HepG2 (cell line): ENCODE data around the gene NUDT22. TPM values are rescaled to one million over a fixed set of nuclear protein-coding genes. Genes with fewer than 3 reads are reported as not detected.

Experiments used
- ATAC-seq: fragments of 200-7000 bp; cut with Tn5 transposase; 3 replicates; pipeline ENCODE4 v1.9.1; 2020; ENCODE audit warnings: mild to moderate bottlenecking, moderate library complexity
- BruUV-seq: library from RNA; stranded (reverse); fragments of 400-500 nt; replicated peaks from 2 replicates; lab custom pipeline; 2021; lab: Mats Ljungman, UMichigan
- CTCF ChIA-PET: fragments of 300-600 bp; formaldehyde crosslinking; extraction: SDS; loops from one replicate; lab custom pipeline; 2021; ENCODE audit warnings: low total read pairs, inconsistent platforms, low intra/inter-chr PET ratio; lab: Yijun Ruan, JAX
- POLR2A ChIA-PET: fragments of 350-600 bp; sonication (Branson Sonifier 250); formaldehyde crosslinking; loops from one replicate; lab custom pipeline; 2020; ENCODE audit warnings: antibody characterized with exemption, inconsistent platforms; lab: Yijun Ruan, JAX
- DNase-seq: peaks from one replicate; pipeline ENCODE4 v3.0.0-alpha.2; 2015; ENCODE audit warnings: low spot score
- FAIRE-seq: peaks from 3 replicates; lab custom pipeline; 2011; peaks lifted over from hg19 to GRCh38; lab: Jason Lieb, UNC
- H2AFZ ChIP-seq: one replicate; pipeline ENCODE4 v1.6.1; 2011; ENCODE audit warnings: low read length, inconsistent platforms
- H3K27ac ChIP-seq: fragments of 300-600 bp; 3 replicates; pipeline ENCODE4 v1.8.0; 2011; ENCODE audit warnings: mixed run types, mild to moderate bottlenecking, mixed read lengths, low read length, inconsistent platforms; ENCODE audit not compliant: insufficient read depth; ENCODE audit errors: extremely low read length
- H3K27me3 ChIP-seq, 2 experiments: fragments of 200-600 bp in 1 of 2; 2 replicates in 1 of 2; 3 replicates in 1 of 2; pipeline versions ENCODE4 v1.6.0 to v1.8.0; 2011; ENCODE audit warnings: low read length in 2 of 2, mild to moderate bottlenecking in 2 of 2, moderate library complexity in 2 of 2, inconsistent platforms in 1 of 2; ENCODE audit not compliant: insufficient read depth in 2 of 2, control insufficient read depth in 1 of 2
- H3K36me3 ChIP-seq, 2 experiments: fragments of 200-600 bp in 1 of 2; replicated peaks in 1 of 2; 2 replicates in 1 of 2; 3 replicates in 1 of 2; pipeline versions ENCODE4 v1.5.1 to v1.8.0; 2011; ENCODE audit warnings: low read length in 2 of 2, inconsistent platforms in 1 of 2; ENCODE audit not compliant: insufficient read depth in 2 of 2, control insufficient read depth in 1 of 2
- H3K4me1 ChIP-seq: 2 replicates; pipeline ENCODE4 v1.5.1; 2012; ENCODE audit warnings: low read length, inconsistent platforms; ENCODE audit not compliant: insufficient read depth
- H3K4me2 ChIP-seq: 2 replicates; pipeline ENCODE4 v1.6.0; 2011; ENCODE audit warnings: low read depth, low read length, inconsistent platforms
- H3K4me3 ChIP-seq, 3 experiments: fragments of 200-600 bp in 1 of 3; sonication (generic), shearing (Covaris generic) in 1 of 3; replicated peaks in 1 of 3; 2 replicates each; pipeline ENCODE4 v1.5.1; 2011 to 2016; ENCODE audit warnings: low read length in 3 of 3, inconsistent platforms in 2 of 3, low read depth in 2 of 3, mild to moderate bottlenecking in 2 of 3, control low read depth in 1 of 3, mixed read lengths in 1 of 3; ENCODE audit not compliant: insufficient read depth in 1 of 3
- H3K79me2 ChIP-seq: one replicate; pipeline ENCODE4 v1.6.1; 2011; ENCODE audit warnings: low read length, inconsistent platforms; ENCODE audit not compliant: insufficient read depth
- H3K9ac ChIP-seq: 2 replicates; pipeline ENCODE4 v1.6.0; 2011; ENCODE audit warnings: mild to moderate bottlenecking, low read depth, low read length, inconsistent platforms; ENCODE audit not compliant: insufficient read depth
- H3K9me3 ChIP-seq: 2 replicates; pipeline ENCODE4 v1.5.1; 2012; ENCODE audit warnings: mild to moderate bottlenecking, low read length
- H4K20me1 ChIP-seq: 2 replicates; pipeline ENCODE4 v1.6.0; 2011; ENCODE audit warnings: inconsistent platforms, mild to moderate bottlenecking, low read length, moderate library complexity; ENCODE audit not compliant: insufficient read depth
- AGO2 ChIP-seq: fragments of 200-400 bp; formaldehyde crosslinking; optimal IDR thresholded peaks from 2 replicates; pipeline ENCODE3; 2017; ENCODE audit warnings: mild to moderate bottlenecking, low read depth, low read length, moderate library complexity
- ARNTL ChIP-seq: sonication (generic); formaldehyde crosslinking; IDR thresholded peaks from 2 replicates; pipeline ENCODE4 v1.4.0; 2020; ENCODE audit warnings: mild to moderate bottlenecking, missing genetic modification reagents
- FOXM1 ChIP-seq: sonication (generic); formaldehyde crosslinking; IDR thresholded peaks from 2 replicates; pipeline ENCODE4 v1.5.0; 2020; ENCODE audit warnings: missing genetic modification reagents
- FOXP1 ChIP-seq, 2 experiments: fragments of 450-650 bp in 1 of 2; IDR thresholded peaks; 2 replicates each; pipeline ENCODE4 v1.6.1; 2017 to 2018; ENCODE audit warnings: antibody characterized with exemption in 1 of 2
- MYNN ChIP-seq: sonication (generic); formaldehyde crosslinking; IDR thresholded peaks from 2 replicates; pipeline ENCODE4 v1.4.0; 2020; ENCODE audit warnings: mild to moderate bottlenecking, low read depth, missing genetic modification reagents
- MZF1 ChIP-seq: sonication (generic); formaldehyde crosslinking; IDR thresholded peaks from 2 replicates; pipeline ENCODE4 v1.8.1; 2023; ENCODE audit warnings: mild to moderate bottlenecking, missing genetic modification reagents, borderline replicate concordance
- NFKB2 ChIP-seq: sonication (generic); formaldehyde crosslinking; IDR thresholded peaks from 2 replicates; pipeline ENCODE4 v1.4.0; 2020; ENCODE audit warnings: missing genetic modification reagents, borderline replicate concordance
- POLR2AphosphoS5 ChIP-seq: IDR thresholded peaks from 2 replicates; pipeline ENCODE4 v1.6.1; 2012; ENCODE audit warnings: low read depth, low read length
- RBM22 ChIP-seq: fragments of 200-400 bp; formaldehyde crosslinking; optimal IDR thresholded peaks from 2 replicates; pipeline ENCODE3; 2017; ENCODE audit warnings: mild to moderate bottlenecking, low read length, moderate library complexity
- ZNF33A ChIP-seq: sonication (generic); formaldehyde crosslinking; IDR thresholded peaks from 2 replicates; pipeline ENCODE4 v1.5.1; 2020; ENCODE audit warnings: missing genetic modification reagents, mild to moderate bottlenecking, moderate library complexity, borderline replicate concordance
- ZNF446 ChIP-seq: sonication (generic); formaldehyde crosslinking; IDR thresholded peaks from 2 replicates; pipeline ENCODE4 v1.5.0; 2020; ENCODE audit warnings: mild to moderate bottlenecking, missing genetic modification reagents
- ZNF468 ChIP-seq: sonication (generic); formaldehyde crosslinking; IDR thresholded peaks from 2 replicates; pipeline ENCODE4 v1.8.0; 2022; ENCODE audit warnings: mild to moderate bottlenecking, moderate library complexity, missing genetic modification reagents
- ZSCAN25 ChIP-seq: sonication (generic); formaldehyde crosslinking; IDR thresholded peaks from 2 replicates; pipeline ENCODE4 v1.8.0; 2022; ENCODE audit warnings: mild to moderate bottlenecking, missing genetic modification reagents
- WGBS: methylation state at CpG from one replicate; pipeline ENCODE4 v1.1.6; 2017; ENCODE audit warnings: low lambda C conversion rate; 5-methylcytosine and 5-hydroxymethylcytosine counted together
- in situ Hi-C: cut with HindIII; loops from 2 replicates; pipeline ENCODE4 v1.10.0; 2017; ENCODE audit warnings: low pct_unique_long_range_greater_than_20kb; ENCODE audit not compliant: extremely low pct_ligation_motif_present
- intact Hi-C: fragments of 100-400 bp; cut with micrococcal nuclease; formaldehyde crosslinking; loops from one replicate; pipeline ENCODE4 v1.10.0; 2022; ENCODE audit not compliant: unreplicated experiment
- polyA plus RNA-seq, 8 experiments: library from polyadenylated mRNA; depleted of rRNA in 3 of 8; stranded (reverse) in 7 of 8; unstranded in 1 of 8; fragments of >200 nt; fragmentation: Illumina TruSeq in 4 of 8; extraction: Trizol in 4 of 8; gene quantifications; 2 replicates each; pipeline versions ENCODE4 v1.2.1 to v1.2.3, GENCODE V29; 2011 to 2016; ENCODE audit warnings: low read depth in 4 of 8, missing spikeins in 1 of 8, mixed read lengths in 1 of 8; ENCODE audit not compliant: insufficient read depth in 1 of 8
- total RNA-seq, 5 experiments: library from RNA; depleted of rRNA; stranded (reverse); fragments of >200 nt; fragmentation: Illumina TruSeq; extraction: Trizol; gene quantifications; 2 replicates each; pipeline ENCODE4 v1.2.3, GENCODE V29; 2016; ENCODE audit warnings: low read depth in 1 of 5
- TF ChIP-seq, protein P1 (sequence below): sonication (generic); formaldehyde crosslinking; IDR thresholded peaks from 2 replicates; pipeline ENCODE4 v1.5.1; 2020; ENCODE audit warnings: missing genetic modification reagents, mild to moderate bottlenecking, borderline replicate concordance
- TF ChIP-seq, protein P2 (sequence below): sonication (generic); formaldehyde crosslinking; IDR thresholded peaks from 2 replicates; pipeline ENCODE4 v1.4.0; 2020; ENCODE audit warnings: missing genetic modification reagents
- TF ChIP-seq, protein P3 (sequence below): sonication (generic); formaldehyde crosslinking; conservative IDR thresholded peaks from 2 replicates; pipeline ENCODE4 v1.4.0; 2020; ENCODE audit warnings: missing genetic modification reagents
- TF ChIP-seq, protein P4 (sequence below): sonication (generic); formaldehyde crosslinking; IDR thresholded peaks from 2 replicates; pipeline ENCODE4 v1.5.0; 2020; ENCODE audit warnings: missing genetic modification reagents

Gene NUDT22
- total and polyA plus RNA-seq, 2 of the 13 experiments (the other 11 are each of a cell fraction or from before 2014, with no cell fraction given) = 33.5 to 39.8 TPM

DNA sequence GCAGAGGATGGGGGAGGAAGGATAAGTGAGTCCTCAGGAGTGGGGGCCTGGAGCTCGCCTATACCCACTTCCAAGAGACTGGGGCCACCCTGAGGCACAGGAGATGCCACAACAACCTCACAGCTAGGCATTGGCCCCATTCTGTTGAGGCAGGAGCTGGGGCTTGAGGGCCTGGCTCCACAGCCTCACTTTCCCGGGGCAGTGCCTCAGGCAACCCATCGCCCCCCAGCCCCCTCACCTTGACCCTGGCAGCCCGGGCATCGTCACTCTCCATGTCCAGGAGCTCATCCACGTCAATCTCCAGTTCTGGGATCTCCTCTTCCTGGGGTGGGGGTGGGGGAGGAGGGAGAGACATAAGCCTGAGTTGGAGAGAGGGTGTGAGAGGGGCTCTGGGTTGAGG lies 18.9 kb downstream of the NUDT22 start:
- peaks cover 59% of the 10 kb centered on the region for H3K4me1 ChIP-seq
- DNase-seq = no peak
- intact Hi-C loops = loop anchor here (5.0 kb wide), 2 partner anchors 57 to 58 kb away; partner anchors contain the start of genes CATSPERZ and STIP1
- TF ChIP-seq AGO2 (peak; percentile 51), ARNTL (CRISPR knock-in tag) (no peak), POLR2AphosphoS5 (peak; percentile 27), RBM22 (peak; percentile 79), ZNF33A (CRISPR knock-in tag) (no peak), ZNF446 (CRISPR knock-in tag) (no peak), NFKB2 (CRISPR knock-in tag) (no peak), MYNN (CRISPR knock-in tag) (no peak), MZF1 (CRISPR knock-in tag) (no peak), ZNF468 (CRISPR knock-in tag) (no peak), FOXM1 (CRISPR knock-in tag) (no peak), FOXP1 (IDR thresholded peaks at IDR 0.05) (no peak), FOXP1 (CRISPR knock-in tag; IDR thresholded peaks at IDR 0.05) (no peak), ZSCAN25 (CRISPR knock-in tag) (no peak)
- TF ChIP-seq, protein P1, sequence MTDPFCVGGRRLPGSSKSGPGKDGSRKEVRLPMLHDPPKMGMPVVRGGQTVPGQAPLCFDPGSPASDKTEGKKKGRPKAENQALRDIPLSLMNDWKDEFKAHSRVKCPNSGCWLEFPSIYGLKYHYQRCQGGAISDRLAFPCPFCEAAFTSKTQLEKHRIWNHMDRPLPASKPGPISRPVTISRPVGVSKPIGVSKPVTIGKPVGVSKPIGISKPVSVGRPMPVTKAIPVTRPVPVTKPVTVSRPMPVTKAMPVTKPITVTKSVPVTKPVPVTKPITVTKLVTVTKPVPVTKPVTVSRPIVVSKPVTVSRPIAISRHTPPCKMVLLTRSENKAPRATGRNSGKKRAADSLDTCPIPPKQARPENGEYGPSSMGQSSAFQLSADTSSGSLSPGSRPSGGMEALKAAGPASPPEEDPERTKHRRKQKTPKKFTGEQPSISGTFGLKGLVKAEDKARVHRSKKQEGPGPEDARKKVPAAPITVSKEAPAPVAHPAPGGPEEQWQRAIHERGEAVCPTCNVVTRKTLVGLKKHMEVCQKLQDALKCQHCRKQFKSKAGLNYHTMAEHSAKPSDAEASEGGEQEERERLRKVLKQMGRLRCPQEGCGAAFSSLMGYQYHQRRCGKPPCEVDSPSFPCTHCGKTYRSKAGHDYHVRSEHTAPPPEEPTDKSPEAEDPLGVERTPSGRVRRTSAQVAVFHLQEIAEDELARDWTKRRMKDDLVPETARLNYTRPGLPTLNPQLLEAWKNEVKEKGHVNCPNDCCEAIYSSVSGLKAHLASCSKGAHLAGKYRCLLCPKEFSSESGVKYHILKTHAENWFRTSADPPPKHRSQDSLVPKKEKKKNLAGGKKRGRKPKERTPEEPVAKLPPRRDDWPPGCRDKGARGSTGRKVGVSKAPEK = no peak
- TF ChIP-seq, protein P2, sequence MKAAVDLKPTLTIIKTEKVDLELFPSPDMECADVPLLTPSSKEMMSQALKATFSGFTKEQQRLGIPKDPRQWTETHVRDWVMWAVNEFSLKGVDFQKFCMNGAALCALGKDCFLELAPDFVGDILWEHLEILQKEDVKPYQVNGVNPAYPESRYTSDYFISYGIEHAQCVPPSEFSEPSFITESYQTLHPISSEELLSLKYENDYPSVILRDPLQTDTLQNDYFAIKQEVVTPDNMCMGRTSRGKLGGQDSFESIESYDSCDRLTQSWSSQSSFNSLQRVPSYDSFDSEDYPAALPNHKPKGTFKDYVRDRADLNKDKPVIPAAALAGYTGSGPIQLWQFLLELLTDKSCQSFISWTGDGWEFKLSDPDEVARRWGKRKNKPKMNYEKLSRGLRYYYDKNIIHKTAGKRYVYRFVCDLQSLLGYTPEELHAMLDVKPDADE = no peak
- TF ChIP-seq, protein P3, sequence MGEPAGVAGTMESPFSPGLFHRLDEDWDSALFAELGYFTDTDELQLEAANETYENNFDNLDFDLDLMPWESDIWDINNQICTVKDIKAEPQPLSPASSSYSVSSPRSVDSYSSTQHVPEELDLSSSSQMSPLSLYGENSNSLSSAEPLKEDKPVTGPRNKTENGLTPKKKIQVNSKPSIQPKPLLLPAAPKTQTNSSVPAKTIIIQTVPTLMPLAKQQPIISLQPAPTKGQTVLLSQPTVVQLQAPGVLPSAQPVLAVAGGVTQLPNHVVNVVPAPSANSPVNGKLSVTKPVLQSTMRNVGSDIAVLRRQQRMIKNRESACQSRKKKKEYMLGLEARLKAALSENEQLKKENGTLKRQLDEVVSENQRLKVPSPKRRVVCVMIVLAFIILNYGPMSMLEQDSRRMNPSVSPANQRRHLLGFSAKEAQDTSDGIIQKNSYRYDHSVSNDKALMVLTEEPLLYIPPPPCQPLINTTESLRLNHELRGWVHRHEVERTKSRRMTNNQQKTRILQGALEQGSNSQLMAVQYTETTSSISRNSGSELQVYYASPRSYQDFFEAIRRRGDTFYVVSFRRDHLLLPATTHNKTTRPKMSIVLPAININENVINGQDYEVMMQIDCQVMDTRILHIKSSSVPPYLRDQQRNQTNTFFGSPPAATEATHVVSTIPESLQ (CRISPR knock-in tag) = no peak
- TF ChIP-seq, protein P4, sequence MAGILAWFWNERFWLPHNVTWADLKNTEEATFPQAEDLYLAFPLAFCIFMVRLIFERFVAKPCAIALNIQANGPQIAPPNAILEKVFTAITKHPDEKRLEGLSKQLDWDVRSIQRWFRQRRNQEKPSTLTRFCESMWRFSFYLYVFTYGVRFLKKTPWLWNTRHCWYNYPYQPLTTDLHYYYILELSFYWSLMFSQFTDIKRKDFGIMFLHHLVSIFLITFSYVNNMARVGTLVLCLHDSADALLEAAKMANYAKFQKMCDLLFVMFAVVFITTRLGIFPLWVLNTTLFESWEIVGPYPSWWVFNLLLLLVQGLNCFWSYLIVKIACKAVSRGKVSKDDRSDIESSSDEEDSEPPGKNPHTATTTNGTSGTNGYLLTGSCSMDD (CRISPR knock-in tag) = no peak

More for the DNA sequence above, 18.9 kb downstream of the NUDT22 start:
- Histone ChIP-seq H3K9ac (peak overlapping the region; percentile 79; the same call in 1 of the 2 replicates), H3K27ac (peak overlapping the region; percentile 68), H4K20me1 (no peaks in the 10 kb centered on the region), H3K36me3 (peaks cover 0 to 11% of the 10 kb centered on the region in 2 experiments; a peak in 2 of 5 replicates), H3K4me2 (peak overlapping the region; percentile 82), H3K9me3 (no peaks in the 10 kb centered on the region), H3K27me3 (no peaks in the 10 kb centered on the region; a peak in 1 of 5 replicates), H2AFZ (no peak overlapping the region), H3K4me3 (peak overlapping the region; percentile 76 to 95 (median 79)), H3K79me2 (peaks cover 26% of the 10 kb centered on the region)
- FAIRE-seq (no peak), ATAC-seq (no peak)
- whole genome bisulfite sequencing = no CpG with 5 or more reads among the region's 6 CpGs
- ChIA-PET CTCF (no interaction called here), POLR2A (interaction anchor here (1.0 to 8.3 kb wide), 6 partner anchors 8 to 59 kb away, joined by 3 to 113 read pairs (median 12); partner anchors contain the start of genes NUDT22, TRPT1 and VEGFB)
- BruUV-seq = no TSS peak
- in situ Hi-C loops = loop anchor here (5.0 kb wide), 1 partner anchor 57 kb away; the partner anchor contains the start of gene CATSPERZ
